Hepatocyte (in vitro differentiated cells): ENCODE data around the gene RHAG. TPM values are rescaled to one million over a fixed set of nuclear protein-coding genes. Genes with fewer than 3 reads are reported as not detected.

Experiments
- DNase-seq: peaks from one replicate; pipeline ENCODE4 v3.0.0-alpha.2; 2016; ENCODE audit warnings: low spot score
- H2AFZ ChIP-seq: fragments of 200-600 bp; sonication (generic); 2 replicates; pipeline ENCODE4 v1.6.0; 2016; ENCODE audit warnings: antibody characterized with exemption, mild to moderate bottlenecking
- H3K27ac ChIP-seq: fragments of 200-600 bp; sonication (generic); 2 replicates; pipeline ENCODE4 v1.5.1; 2016; ENCODE audit warnings: mild to moderate bottlenecking
- H3K27me3 ChIP-seq: fragments of 200-600 bp; sonication (generic); 2 replicates; pipeline ENCODE4 v1.6.1; 2016
- H3K36me3 ChIP-seq: fragments of 200-600 bp; sonication (generic); replicated peaks from 2 replicates; pipeline ENCODE4 v1.5.1; 2016; ENCODE audit warnings: low read depth; ENCODE audit not compliant: insufficient read depth
- H3K4me1 ChIP-seq: fragments of 200-600 bp; sonication (generic); 2 replicates; pipeline ENCODE4 v1.5.1; 2016; ENCODE audit warnings: mild to moderate bottlenecking, moderate library complexity; ENCODE audit not compliant: insufficient read depth
- H3K4me2 ChIP-seq: fragments of 200-600 bp; sonication (generic); 2 replicates; pipeline ENCODE4 v1.6.0; 2016
- H3K4me3 ChIP-seq: fragments of 200-600 bp; sonication (generic); 2 replicates; pipeline ENCODE4 v1.5.1; 2016; ENCODE audit warnings: mild to moderate bottlenecking
- H3K79me2 ChIP-seq: fragments of 200-600 bp; sonication (generic); 2 replicates; pipeline ENCODE4 v1.6.0; 2017; ENCODE audit warnings: mild to moderate bottlenecking
- H3K9me2 ChIP-seq: fragments of 200-600 bp; sonication (generic); replicated peaks from 2 replicates; pipeline ENCODE4 v1.6.0; 2017; ENCODE audit warnings: mild to moderate bottlenecking; ENCODE audit not compliant: insufficient read depth
- H3K9me3 ChIP-seq: fragments of 200-600 bp; sonication (generic); 2 replicates; pipeline ENCODE4 v1.5.1; 2016; ENCODE audit warnings: low read depth, mild to moderate bottlenecking
- H4K20me1 ChIP-seq: fragments of 200-600 bp; sonication (generic); 2 replicates; pipeline ENCODE4 v1.6.0; 2016; ENCODE audit warnings: mild to moderate bottlenecking; ENCODE audit not compliant: insufficient read depth, poor library complexity, severe bottlenecking
- EZH2 ChIP-seq: fragments of 200-600 bp; sonication (generic); IDR thresholded peaks from 2 replicates; pipeline ENCODE4 v1.6.1; 2016; ENCODE audit warnings: antibody characterized with exemption, mild to moderate bottlenecking, borderline replicate concordance
- EZH2phosphoT487 ChIP-seq: fragments of 200-600 bp; sonication (generic); IDR thresholded peaks from one replicate; pipeline ENCODE4 v1.6.1; 2018; ENCODE audit warnings: antibody characterized with exemption, mild to moderate bottlenecking, low read depth, moderate library complexity; ENCODE audit not compliant: unreplicated experiment, severe bottlenecking
- WGBS: methylation state at CpG from one replicate; pipeline ENCODE4 v1.1.6; 2016; ENCODE audit warnings: low lambda C conversion rate; ENCODE audit errors: missing lambda C conversion rate; 5-methylcytosine and 5-hydroxymethylcytosine counted together
- polyA plus RNA-seq: library from polyadenylated mRNA; unstranded; fragments of >200 nt; fragmentation: Nextera tagmentation; extraction: Ambion mirVana; gene quantifications from 2 replicates; pipeline ENCODE4 v1.2.1, GENCODE V29; 2016
- total RNA-seq: library from RNA; depleted of rRNA; stranded (reverse); fragments of >200 nt; gene quantifications from 2 replicates; pipeline ENCODE4 v1.2.3, GENCODE V29; 2014
- TF ChIP-seq, protein P1 (sequence below): fragments of 200-600 bp; sonication (generic); IDR thresholded peaks from 2 replicates; pipeline ENCODE4 v1.5.1; 2016; ENCODE audit warnings: antibody characterized with exemption, mild to moderate bottlenecking; ENCODE audit not compliant: poor library complexity

RHAG gene
- total and polyA plus RNA-seq, 2 experiments from 2014 or later = not detected

DNA sequence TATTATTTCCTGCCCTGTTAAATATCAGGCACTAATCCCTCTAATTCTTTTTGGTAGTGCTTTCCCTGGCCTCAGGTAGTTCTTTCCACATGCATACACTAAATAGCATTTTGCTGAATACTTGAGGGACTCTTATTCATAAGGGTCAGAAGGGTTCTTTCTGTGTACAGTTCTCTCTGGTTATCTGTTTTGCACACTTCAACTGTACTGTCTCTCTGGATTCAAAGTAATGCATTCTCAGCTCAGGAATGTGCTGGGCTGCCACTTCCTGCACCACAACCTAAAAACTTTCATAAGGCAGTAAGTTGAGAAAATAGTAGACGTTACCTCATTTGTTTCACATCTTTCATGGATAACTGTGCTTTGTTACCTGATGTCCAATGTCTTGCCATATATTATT is 54.1 kb downstream of the RHAG start:
- H3K27ac ChIP-seq = no peak overlapping the region
- H3K4me2 ChIP-seq = no peak overlapping the region
- H3K9me3 ChIP-seq = no peaks in the 10 kb centered on the region
- no peaks in the 10 kb centered on the region for H3K9me2 ChIP-seq
- H3K4me1 ChIP-seq = no peaks in the 10 kb centered on the region
- H4K20me1 ChIP-seq = no peaks in the 10 kb centered on the region
- no peak overlapping the region for H3K4me3 ChIP-seq
- no peaks in the 10 kb centered on the region for H3K36me3 ChIP-seq
- no peaks in the 10 kb centered on the region for H3K79me2 ChIP-seq
- no peak for DNase-seq
- H2AFZ ChIP-seq = no peak overlapping the region
- TF ChIP-seq EZH2phosphoT487 (no peak), EZH2 (no peak)
- TF ChIP-seq, protein P1, sequence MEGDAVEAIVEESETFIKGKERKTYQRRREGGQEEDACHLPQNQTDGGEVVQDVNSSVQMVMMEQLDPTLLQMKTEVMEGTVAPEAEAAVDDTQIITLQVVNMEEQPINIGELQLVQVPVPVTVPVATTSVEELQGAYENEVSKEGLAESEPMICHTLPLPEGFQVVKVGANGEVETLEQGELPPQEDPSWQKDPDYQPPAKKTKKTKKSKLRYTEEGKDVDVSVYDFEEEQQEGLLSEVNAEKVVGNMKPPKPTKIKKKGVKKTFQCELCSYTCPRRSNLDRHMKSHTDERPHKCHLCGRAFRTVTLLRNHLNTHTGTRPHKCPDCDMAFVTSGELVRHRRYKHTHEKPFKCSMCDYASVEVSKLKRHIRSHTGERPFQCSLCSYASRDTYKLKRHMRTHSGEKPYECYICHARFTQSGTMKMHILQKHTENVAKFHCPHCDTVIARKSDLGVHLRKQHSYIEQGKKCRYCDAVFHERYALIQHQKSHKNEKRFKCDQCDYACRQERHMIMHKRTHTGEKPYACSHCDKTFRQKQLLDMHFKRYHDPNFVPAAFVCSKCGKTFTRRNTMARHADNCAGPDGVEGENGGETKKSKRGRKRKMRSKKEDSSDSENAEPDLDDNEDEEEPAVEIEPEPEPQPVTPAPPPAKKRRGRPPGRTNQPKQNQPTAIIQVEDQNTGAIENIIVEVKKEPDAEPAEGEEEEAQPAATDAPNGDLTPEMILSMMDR = no peak
- WGBS = 69% methylated on average over 1 of the region's 1 CpG
- no peaks in the 10 kb centered on the region for H3K27me3 ChIP-seq

DNA sequence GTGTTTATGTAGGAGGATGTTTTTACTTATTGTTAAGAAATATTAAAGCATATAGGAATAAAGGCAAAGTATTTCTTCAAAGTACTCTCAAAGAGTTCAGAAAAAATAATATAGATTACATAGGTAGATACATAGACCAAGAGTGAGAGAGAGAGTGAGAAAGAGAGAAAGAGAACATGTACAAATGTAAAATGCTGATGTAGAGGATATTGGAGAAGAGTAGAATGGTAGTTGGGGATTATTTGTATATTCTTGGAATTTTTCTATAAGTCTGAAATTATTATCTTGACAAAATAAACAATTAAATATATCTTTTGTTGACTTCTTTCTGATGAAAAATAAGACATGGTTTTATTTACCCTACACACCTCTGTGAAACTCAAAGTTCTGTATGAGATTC is 57.0 kb downstream of the RHAG start:
- H3K9me2 ChIP-seq = no peaks in the 10 kb centered on the region
- no peak for DNase-seq
- TF ChIP-seq EZH2 (no peak), EZH2phosphoT487 (no peak)
- TF ChIP-seq, protein P1 = no peak

DNA sequence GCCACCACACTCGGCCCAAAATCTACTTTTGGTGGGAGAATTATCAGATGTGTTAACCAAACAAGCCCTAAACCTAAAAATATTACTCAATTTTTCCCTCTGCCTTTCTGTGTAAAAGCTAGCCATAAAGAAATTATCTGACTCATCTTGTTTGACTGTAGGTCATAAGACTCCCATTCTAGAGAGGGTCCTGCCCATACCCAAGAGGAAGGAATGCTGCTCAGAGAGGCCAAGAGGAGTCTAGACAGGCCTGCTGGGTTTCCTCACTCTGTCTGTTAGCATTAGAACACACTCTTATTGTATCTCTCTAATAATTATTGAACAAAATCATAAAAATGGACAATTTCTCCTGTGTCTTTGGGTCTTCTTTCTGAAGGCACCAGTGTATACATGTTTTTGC is 60.0 kb downstream of the RHAG start:
- no peaks in the 10 kb centered on the region for H4K20me1 ChIP-seq
- no peaks in the 10 kb centered on the region for H3K27me3 ChIP-seq
- no peaks in the 10 kb centered on the region for H3K9me2 ChIP-seq
- peak; percentile 26 for DNase-seq
- no peaks in the 10 kb centered on the region for H3K79me2 ChIP-seq
- H3K4me3 ChIP-seq = no peak overlapping the region
- H3K27ac ChIP-seq = peak overlapping the region; percentile 29
- no peaks in the 10 kb centered on the region for H3K36me3 ChIP-seq
- no peak overlapping the region for H2AFZ ChIP-seq
- no peak overlapping the region for H3K4me2 ChIP-seq
- H3K4me1 ChIP-seq = no peaks in the 10 kb centered on the region
- WGBS = 86% methylated on average over 1 of the region's 1 CpG
- TF ChIP-seq EZH2phosphoT487 = no peak
- TF ChIP-seq, protein P1 = no peak
- no peak for TF ChIP-seq EZH2
- no peaks in the 10 kb centered on the region for H3K9me3 ChIP-seq

More for the DNA sequence above, 57.0 kb downstream of the RHAG start:
- Histone ChIP-seq H3K4me3 (no peak overlapping the region), H2AFZ (no peak overlapping the region), H3K36me3 (no peaks in the 10 kb centered on the region), H3K79me2 (no peaks in the 10 kb centered on the region), H3K9me3 (no peaks in the 10 kb centered on the region), H3K27me3 (no peaks in the 10 kb centered on the region), H3K4me1 (no peaks in the 10 kb centered on the region), H3K27ac (no peak overlapping the region), H3K4me2 (no peak overlapping the region), H4K20me1 (no peaks in the 10 kb centered on the region)
